Measurements from ENCODE around the gene SIGLEC12. TPM values are rescaled to one million over a fixed set of nuclear protein-coding genes. Genes with fewer than 3 reads are reported as not detected.

SIGLEC12 gene
- total and polyA plus RNA-seq, 2 donors (not counting 3 experiments of a cell fraction or from before 2014, with no cell fraction given): not detected

DNA sequence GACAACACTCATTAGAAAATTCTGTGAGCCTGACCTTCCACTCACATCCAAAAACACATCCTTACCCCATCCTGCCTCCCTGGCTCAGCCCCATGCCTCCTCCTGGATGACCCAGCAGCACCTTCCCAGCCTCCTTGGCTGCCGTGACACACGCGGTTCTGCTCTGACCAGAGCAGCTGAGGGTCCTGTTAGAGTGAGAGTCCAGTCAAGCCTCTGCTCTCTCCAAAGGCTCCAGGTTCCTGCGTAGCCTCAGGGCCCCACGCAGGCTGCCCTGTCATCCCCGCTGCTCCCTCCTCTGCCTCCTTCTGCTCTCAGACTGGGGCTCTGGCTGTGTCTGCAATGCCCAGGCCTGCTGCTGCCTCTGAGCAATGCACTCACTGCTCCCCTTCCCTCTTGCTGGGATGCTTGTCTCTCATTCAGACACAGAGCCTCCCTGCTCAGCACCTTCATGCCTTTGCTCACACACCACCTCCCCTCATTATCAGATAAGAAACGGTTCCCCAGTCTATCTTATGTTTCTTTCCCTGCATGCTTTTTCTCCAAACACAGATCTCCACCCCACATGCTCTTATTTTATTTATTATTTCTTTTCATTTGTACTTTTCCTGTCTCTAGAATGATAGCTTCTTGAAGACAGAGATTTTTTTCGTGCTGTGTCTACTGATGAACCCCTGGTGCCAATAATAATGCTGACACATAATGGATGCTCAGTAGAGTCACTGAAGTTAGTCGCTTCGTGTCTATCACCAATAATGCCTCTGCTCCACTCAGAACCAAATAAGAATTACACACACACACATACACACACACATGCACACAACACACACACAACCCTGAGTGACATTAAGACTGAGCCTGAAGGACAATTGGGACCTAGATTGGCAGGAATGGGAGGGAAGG lies 40.1 kb upstream of the SIGLEC12 start:
- CTCF ChIA-PET: interaction anchor here (1.7 kb wide), 1 partner anchor 9 kb away, joined by 4 read pairs; no protein-coding TSS in a partner anchor

More for the DNA sequence above, 40.1 kb upstream of the SIGLEC12 start:
- BruUV-seq (replicated peaks): no TSS peak
- peaks cover 11% of the 10 kb centered on the region for H3K4me1 ChIP-seq (ENCODE audit: control insufficient read depth, extremely low read depth, insufficient read depth, low read length)
- no peak overlapping the region for H3K27ac ChIP-seq (ENCODE audit: insufficient read depth, low read depth, low read length)
- dilution Hi-C loops (cut with MboI; ENCODE audit: extremely low pct_ligation_motif_present, low sequenced_read_pairs) (no loop called here), intact Hi-C loops (cut with micrococcal nuclease) (no loop called here)
- H3K79me2 ChIP-seq (ENCODE audit: control insufficient read depth, insufficient read depth, low read length): no peaks in the 10 kb centered on the region
- H3K9me1 ChIP-seq (replicated peaks; ENCODE audit: control insufficient read depth, extremely low read depth, insufficient read depth, low read length): no peaks in the 10 kb centered on the region
- POLR2A ChIA-PET: no interaction called here
- H2AFZ ChIP-seq (ENCODE audit: low read depth, low read length): no peak overlapping the region
- TF ChIP-seq POLR2A (IDR thresholded peaks at IDR 0.05; ENCODE audit: low read depth, low read length) (no peak), GATA2 (IDR thresholded peaks at IDR 0.05; ENCODE audit: insufficient read depth, insufficient read length, low read depth, low read length) (no peak), EZH2 (IDR thresholded peaks at IDR 0.05; ENCODE audit: borderline replicate concordance, low read depth, low read length, severe bottlenecking) (no peak), MAX (IDR thresholded peaks at IDR 0.05; ENCODE audit: insufficient read depth, insufficient read length) (no peak), FOS (IDR thresholded peaks at IDR 0.05; ENCODE audit: borderline replicate concordance, insufficient read depth, low read length) (no peak), POLR2AphosphoS5 (IDR thresholded peaks at IDR 0.05; ENCODE audit: insufficient read depth, low read depth, low read length) (no peak), JUN (IDR thresholded peaks at IDR 0.05; ENCODE audit: borderline replicate concordance, insufficient read depth, insufficient read length, low read depth) (no peak), MYC (IDR thresholded peaks at IDR 0.05; ENCODE audit: low read depth, low read length) (no peak)
- TF ChIP-seq, protein P1, sequence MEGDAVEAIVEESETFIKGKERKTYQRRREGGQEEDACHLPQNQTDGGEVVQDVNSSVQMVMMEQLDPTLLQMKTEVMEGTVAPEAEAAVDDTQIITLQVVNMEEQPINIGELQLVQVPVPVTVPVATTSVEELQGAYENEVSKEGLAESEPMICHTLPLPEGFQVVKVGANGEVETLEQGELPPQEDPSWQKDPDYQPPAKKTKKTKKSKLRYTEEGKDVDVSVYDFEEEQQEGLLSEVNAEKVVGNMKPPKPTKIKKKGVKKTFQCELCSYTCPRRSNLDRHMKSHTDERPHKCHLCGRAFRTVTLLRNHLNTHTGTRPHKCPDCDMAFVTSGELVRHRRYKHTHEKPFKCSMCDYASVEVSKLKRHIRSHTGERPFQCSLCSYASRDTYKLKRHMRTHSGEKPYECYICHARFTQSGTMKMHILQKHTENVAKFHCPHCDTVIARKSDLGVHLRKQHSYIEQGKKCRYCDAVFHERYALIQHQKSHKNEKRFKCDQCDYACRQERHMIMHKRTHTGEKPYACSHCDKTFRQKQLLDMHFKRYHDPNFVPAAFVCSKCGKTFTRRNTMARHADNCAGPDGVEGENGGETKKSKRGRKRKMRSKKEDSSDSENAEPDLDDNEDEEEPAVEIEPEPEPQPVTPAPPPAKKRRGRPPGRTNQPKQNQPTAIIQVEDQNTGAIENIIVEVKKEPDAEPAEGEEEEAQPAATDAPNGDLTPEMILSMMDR (IDR thresholded peaks at IDR 0.05; ENCODE audit: extremely low read depth in 1 of 2, insufficient read depth in 1 of 2, low read depth in 1 of 2, low read length in 2 of 2): no peak
- no peak overlapping the region for H3K4me3 ChIP-seq (replicated peaks in 1 of 3; ENCODE audit: insufficient read depth in 1 of 3, low read depth in 1 of 3, low read length in 3 of 3)
- H3K9me3 ChIP-seq (replicated peaks; ENCODE audit: control insufficient read depth, insufficient read depth, low read length): no peaks in the 10 kb centered on the region
- no peak overlapping the region for H3K9ac ChIP-seq (replicated peaks; ENCODE audit: extremely low read depth, insufficient read depth, low read length)
- DNase-seq (ENCODE audit: low read depth, low spot score) (no peak), FAIRE-seq (no peak)
- H4K20me1 ChIP-seq (replicated peaks; ENCODE audit: control insufficient read depth, extremely low read depth, insufficient read depth, low read length): no peaks in the 10 kb centered on the region
- H3K4me2 ChIP-seq (ENCODE audit: insufficient read depth, low read length): no peak overlapping the region
- peaks cover 0 to 3% of the 10 kb centered on the region in 2 experiments for H3K27me3 ChIP-seq (ENCODE audit: control insufficient read depth in 2 of 2, insufficient read depth in 2 of 2, low read length in 2 of 2)
- no peaks in the 10 kb centered on the region for H3K36me3 ChIP-seq (ENCODE audit: control insufficient read depth in 2 of 2, extremely low read depth in 1 of 2, insufficient read depth in 2 of 2, low read length in 2 of 2)
